Central memory CD4-positive, alpha-beta T cell (primary cell): Measurements from ENCODE around the gene HSD17B2.
"Not testable (repeated sequence)": the region's sequence is repeated elsewhere in the genome, so short reads cannot be mapped to it uniquely, and the experiment has no call there.

Experiments used
- DNase-seq: peaks from one replicate; pipeline ENCODE4 v3.0.0; 2022

HSD17B2 gene

GRCh38 chr16:82136956-82137821, 102.1 kb downstream of the HSD17B2 start:
- DNase-seq = no peak

GRCh38 chr16:82137822-82138167, 102.7 kb downstream of the HSD17B2 start:
- no peak for DNase-seq

DNA sequence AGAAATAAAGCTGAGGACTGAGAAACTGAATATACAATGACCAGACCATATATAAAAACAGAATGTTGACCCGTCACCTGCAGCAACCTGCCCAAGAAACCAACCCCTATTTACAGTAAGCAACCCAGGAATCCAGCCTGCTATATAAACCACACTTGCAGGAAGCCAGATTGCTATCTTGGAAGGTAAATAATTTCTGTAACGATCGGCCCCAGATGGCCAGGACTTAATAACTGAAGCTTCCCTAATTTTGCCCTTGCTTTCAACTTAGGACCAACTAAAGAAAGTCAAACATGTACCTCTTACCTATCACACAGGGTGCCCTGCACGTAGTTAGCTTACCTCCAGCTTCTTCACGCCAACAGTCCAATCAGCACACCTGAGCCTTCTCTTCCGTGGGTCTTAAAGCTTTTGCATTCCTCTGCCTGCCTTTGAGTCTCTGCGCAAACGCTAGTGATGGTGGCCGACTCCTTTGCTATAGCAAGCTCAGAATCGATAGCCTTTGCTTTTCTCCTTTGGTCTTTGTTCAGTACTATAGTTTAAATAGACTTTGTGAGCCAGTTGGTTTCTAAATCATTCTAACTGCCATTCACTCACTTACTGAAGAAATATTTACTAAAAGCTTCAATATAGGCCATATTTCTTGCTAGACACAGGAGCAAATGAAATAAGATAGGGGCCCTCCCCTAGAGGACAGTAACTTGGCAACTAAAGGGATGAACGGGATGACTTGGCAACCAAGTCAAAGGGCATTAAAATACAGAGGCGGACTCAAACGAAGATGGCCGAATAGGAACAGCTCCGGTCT, 103.6 kb downstream of the HSD17B2 start:
- DNase-seq = no peak

GRCh38 chr16:82139286-82139571, 104.2 kb downstream of the HSD17B2 start:
- not testable (repeated sequence) for DNase-seq

GRCh38 chr16:82146556-82146955, 111.5 kb downstream of the HSD17B2 start:
- DNase-seq = no peak

GRCh38 chr16:82146957-82147356, 111.9 kb downstream of the HSD17B2 start:
- DNase-seq = no peak

DNA sequence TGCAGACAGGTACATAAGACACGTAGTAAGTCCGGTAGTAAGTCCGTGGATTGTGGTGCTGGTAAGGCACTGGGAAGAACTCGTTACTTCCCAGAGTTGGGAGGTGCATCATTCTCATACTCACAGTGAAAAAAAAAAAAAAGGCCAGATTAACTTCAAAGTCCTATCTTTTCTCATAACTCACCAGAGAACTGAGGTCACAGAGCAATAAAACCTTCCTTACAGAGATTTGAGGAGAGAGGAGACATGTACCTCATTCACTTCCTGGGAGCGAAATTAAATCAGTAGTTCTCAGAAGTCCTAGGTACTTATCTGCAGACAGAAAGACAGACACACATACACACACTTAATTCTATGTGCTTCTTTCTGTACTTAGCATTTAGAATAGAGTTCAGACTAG, 112.5 kb downstream of the HSD17B2 start:
- DNase-seq = no peak
